Activated CD4-positive, alpha-beta T cell treated with anti-CD3 and anti-CD28 coated beads, Interleukin-2, amount 50 U/mL, for 48 hours (primary cell): ENCODE data around the gene P2RY13.

Experiments used
- DNase-seq, 2 experiments: peaks; one replicate each; pipeline ENCODE4 v3.0.0-alpha.2; 2020

Gene P2RY13

GRCh38 chr3:151319628-151320027 is 9.7 kb downstream of the P2RY13 start:
- DNase-seq: no peak

GRCh38 chr3:151318991-151319390 is 10.4 kb downstream of the P2RY13 start:
- no peak for DNase-seq

- DNase-seq: no peak
Measured at GRCh38 chr3:151318313-151318712, 11.0 kb downstream of the P2RY13 start.

- peak; percentile 19 to 32 for DNase-seq
Measured at GRCh38 chr3:151316267-151316991, 12.9 kb downstream of the P2RY13 start, which contains the start of gene GPR87. Gene GPR87, minus strand, starts transcription at chr3:151316820. Its CDS starts 16,720 bp downstream, at chr3:151300100.

GRCh38 chr3:151315846-151316245 is 13.5 kb downstream of the P2RY13 start:
- no peak for DNase-seq

- no peak for DNase-seq
Measured at GRCh38 chr3:151315136-151315535, 14.2 kb downstream of the P2RY13 start.

GRCh38 chr3:151314593-151314992 is 14.8 kb downstream of the P2RY13 start:
- no peak for DNase-seq

GRCh38 chr3:151314137-151314536 is 15.2 kb downstream of the P2RY13 start:
- no peak for DNase-seq

GRCh38 chr3:151312972-151313371 is 16.4 kb downstream of the P2RY13 start:
- no peak for DNase-seq

- no peak for DNase-seq
Measured at GRCh38 chr3:151309566-151309965, 19.8 kb downstream of the P2RY13 start.

- DNase-seq: no peak
Measured at GRCh38 chr3:151307583-151308488, 21.5 kb downstream of the P2RY13 start.

GRCh38 chr3:151307131-151307530 is 22.2 kb downstream of the P2RY13 start:
- DNase-seq: no peak

GRCh38 chr3:151306168-151306810 is 23.1 kb downstream of the P2RY13 start:
- DNase-seq: peak in 1 of 2 experiments; percentile 25

- no peak for DNase-seq
Measured at GRCh38 chr3:151305775-151306151, 23.6 kb downstream of the P2RY13 start.

GRCh38 chr3:151305060-151305774 is 24.1 kb downstream of the P2RY13 start:
- DNase-seq: peak; percentile 38 to 52

- DNase-seq: no peak
Measured at GRCh38 chr3:151303751-151304150, 25.6 kb downstream of the P2RY13 start.

GRCh38 chr3:151301787-151302186 is 27.6 kb downstream of the P2RY13 start:
- no peak for DNase-seq

GRCh38 chr3:151300539-151300938 is 28.8 kb downstream of the P2RY13 start:
- DNase-seq: no peak

GRCh38 chr3:151299006-151299405 is 30.3 kb downstream of the P2RY13 start:
- no peak for DNase-seq

- DNase-seq: no peak
Measured at GRCh38 chr3:151297429-151297828, 31.9 kb downstream of the P2RY13 start.

- no peak for DNase-seq
Measured at GRCh38 chr3:151296226-151296625, 33.1 kb downstream of the P2RY13 start.

GRCh38 chr3:151293127-151293526 is 36.2 kb downstream of the P2RY13 start:
- no peak for DNase-seq

GRCh38 chr3:151290673-151291072 is 38.7 kb downstream of the P2RY13 start:
- DNase-seq: no peak
